K562 (cell line): ENCODE measurements around the gene PCNX4. TPM values are rescaled to one million over a fixed set of nuclear protein-coding genes. Genes with fewer than 3 reads are reported as not detected.

Experiments used
- ATAC-seq: fragments of 200-7000 bp; cut with Tn5 transposase; 3 replicates; pipeline ENCODE4 v1.9.1; 2020; ENCODE audit warnings: moderate library complexity
- BruUV-seq: library from RNA; stranded (reverse); fragments of 400-500 nt; replicated peaks from 2 replicates; lab custom pipeline; 2021; lab: Mats Ljungman, UMichigan
- CTCF ChIA-PET: fragments of 300-600 bp; formaldehyde crosslinking; extraction: SDS; loops from one replicate; lab custom pipeline; 2021; ENCODE audit warnings: low intra/inter-chr PET ratio; lab: Yijun Ruan, JAX
- POLR2A ChIA-PET: fragments of 300-600, 350-650 bp; sonication (Branson Sonifier 250); formaldehyde crosslinking; extraction: SDS; loops from one replicate; lab custom pipeline; 2021; ENCODE audit warnings: antibody characterized with exemption, inconsistent platforms; lab: Yijun Ruan, JAX
- DNase-seq, 4 experiments: peaks; one replicate each; pipeline versions ENCODE4 v3.0.0 to v3.0.0-alpha.2; 2011 to 2018; ENCODE audit warnings: low spot score in 3 of 4, mixed read lengths in 3 of 4; ENCODE audit errors: extremely low read depth in 1 of 4
- FAIRE-seq: peaks from 2 replicates; lab custom pipeline; 2011; peaks lifted over from hg19 to GRCh38; lab: Jason Lieb, UNC
- H2AFZ ChIP-seq: 2 replicates; pipeline ENCODE4 v1.6.0; 2011; ENCODE audit warnings: low read depth, low read length, control low read depth, inconsistent platforms
- H3K27ac ChIP-seq: fragments of 200-600 bp; 3 replicates; pipeline ENCODE4 v1.8.0; 2011; ENCODE audit warnings: low read depth, mild to moderate bottlenecking, control low read depth, inconsistent platforms, low read length, moderate library complexity, mixed read lengths; ENCODE audit errors: extremely low read depth
- H3K27me3 ChIP-seq, 2 experiments: fragments of 300-600 bp in 1 of 2; 2 replicates in 1 of 2; 3 replicates in 1 of 2; pipeline versions ENCODE4 v1.6.0 to v1.8.0; 2011; ENCODE audit warnings: inconsistent platforms in 2 of 2, low read length in 2 of 2, mild to moderate bottlenecking in 1 of 2, mixed read lengths in 1 of 2, moderate library complexity in 1 of 2; ENCODE audit not compliant: control insufficient read depth in 2 of 2, insufficient read depth in 2 of 2
- H3K36me3 ChIP-seq: fragments of 300-600 bp; 3 replicates; pipeline ENCODE4 v1.8.0; 2011; ENCODE audit warnings: mild to moderate bottlenecking, low read length, inconsistent platforms; ENCODE audit not compliant: control insufficient read depth, insufficient read depth
- H3K4me1 ChIP-seq, 2 experiments: fragments of 200-600 bp in 1 of 2; replicated peaks in 1 of 2; 2 replicates in 1 of 2; 3 replicates in 1 of 2; pipeline versions ENCODE4 v1.5.1 to v1.8.0; 2011; ENCODE audit warnings: inconsistent platforms in 2 of 2, low read length in 2 of 2, mild to moderate bottlenecking in 1 of 2, mixed read lengths in 1 of 2, moderate library complexity in 1 of 2; ENCODE audit not compliant: control insufficient read depth in 2 of 2, insufficient read depth in 2 of 2
- H3K4me2 ChIP-seq: 2 replicates; pipeline ENCODE4 v1.6.1; 2011; ENCODE audit warnings: low read length, control low read depth, inconsistent platforms, mixed read lengths; ENCODE audit not compliant: insufficient read depth
- H3K4me3 ChIP-seq: fragments of 200-600 bp; sonication (generic), shearing (Covaris generic); 2 replicates; pipeline ENCODE4 v1.5.1; 2016; ENCODE audit warnings: control low read depth, inconsistent platforms
- H3K79me2 ChIP-seq: fragments of 200-600 bp; 3 replicates; pipeline ENCODE4 v1.8.0; 2011; ENCODE audit warnings: low read length, inconsistent platforms; ENCODE audit not compliant: control insufficient read depth, insufficient read depth
- H3K9ac ChIP-seq, 2 experiments: 2 replicates each; pipeline versions ENCODE4 v1.6.0 to v1.6.1; 2011; ENCODE audit warnings: low read depth in 2 of 2, low read length in 2 of 2, control low read depth in 1 of 2, inconsistent platforms in 1 of 2, mild to moderate bottlenecking in 1 of 2, mixed read lengths in 1 of 2; ENCODE audit not compliant: insufficient read depth in 1 of 2
- H3K9me1 ChIP-seq: one replicate; pipeline ENCODE4 v1.6.0; 2011; ENCODE audit warnings: inconsistent platforms, mild to moderate bottlenecking, low read length, moderate library complexity; ENCODE audit not compliant: control insufficient read depth, insufficient read depth
- H3K9me3 ChIP-seq: replicated peaks from 2 replicates; pipeline ENCODE4 v1.5.1; 2011; ENCODE audit warnings: low read depth, low read length, inconsistent platforms; ENCODE audit not compliant: control insufficient read depth, insufficient read depth
- H4K20me1 ChIP-seq: replicated peaks from 2 replicates; pipeline ENCODE4 v1.6.1; 2011; ENCODE audit warnings: low read length, inconsistent platforms, mixed read lengths; ENCODE audit not compliant: control insufficient read depth, insufficient read depth
- FOXP1 ChIP-seq: sonication (generic); formaldehyde crosslinking; IDR thresholded peaks from 2 replicates; pipeline ENCODE4 v1.8.0; 2022; ENCODE audit warnings: mild to moderate bottlenecking, missing genetic modification reagents
- GABPA ChIP-seq: fragments of 200-800 bp; sonication (Bioruptor generic); conservative IDR thresholded peaks from 2 replicates; pipeline ENCODE4 v1.6.1; 2016; ENCODE audit warnings: low read depth, missing genetic modification characterization, missing compliant biosample characterization
- HNRNPK ChIP-seq: fragments of 200-400 bp; formaldehyde crosslinking; IDR thresholded peaks from one replicate; pipeline ENCODE4 v1.6.1; 2018; ENCODE audit warnings: mild to moderate bottlenecking, low read depth, low read length; ENCODE audit not compliant: poor library complexity, severe bottlenecking
- MAFK ChIP-seq: IDR thresholded peaks from 2 replicates; pipeline ENCODE4 v1.6.1; 2011; ENCODE audit warnings: low read length, improper control_type of control experiment
- NCOA6 ChIP-seq: fragments of 450-650 bp; IDR thresholded peaks from 2 replicates; pipeline ENCODE4 v1.6.1; 2017; ENCODE audit warnings: mild to moderate bottlenecking
- WGBS: fragments of 100-300 bp; shearing (Covaris generic); methylation state at CpG from one replicate; pipeline ENCODE4 v1.1.6; 2016; ENCODE audit warnings: low coverage, mixed read lengths; ENCODE audit not compliant: insufficient coverage; ENCODE audit errors: missing lambda C conversion rate; 5-methylcytosine and 5-hydroxymethylcytosine counted together
- in situ Hi-C: fragments of 300-500 bp; cut with MboI; formaldehyde crosslinking; loops from 4 replicates; pipeline ENCODE4 v1.15.0; 2018; ENCODE audit warnings: inconsistent platforms, mixed read lengths
- intact Hi-C: fragments of 100-400 bp; cut with micrococcal nuclease; formaldehyde crosslinking; loops from 2 replicates; pipeline ENCODE4 v1.14.2; 2022
- polyA plus RNA-seq, 8 experiments: library from polyadenylated mRNA; depleted of rRNA in 4 of 8; stranded (reverse) in 5 of 8; unstranded in 3 of 8; fragments of >200 nt; fragmentation: Nextera tagmentation in 2 of 8; fragmentation: Illumina TruSeq in 1 of 8; extraction: Ambion mirVana in 2 of 8; extraction: Trizol in 1 of 8; gene quantifications; 2 replicates each; pipeline versions ENCODE4 v1.2.1 to v1.2.3, GENCODE V29; 2011 to 2014; ENCODE audit warnings: inconsistent platforms in 1 of 8, missing spikeins in 1 of 8
- total RNA-seq, 7 experiments: library from RNA; depleted of rRNA in 6 of 7; stranded (reverse); fragments of >200 nt in 6 of 7; fragmentation: Illumina TruSeq in 2 of 7; extraction: Trizol in 2 of 7; gene quantifications; 2 replicates each; pipeline versions ENCODE4 v1.2.1 to v1.2.3, GENCODE V29; 2011 to 2021; ENCODE audit warnings: low replicate concordance in 1 of 7
- TF ChIP-seq, protein P1 (sequence below): fragments of 450-650 bp; formaldehyde crosslinking; IDR thresholded peaks from 2 replicates; pipeline ENCODE4 v1.4.0; 2020; ENCODE audit warnings: mild to moderate bottlenecking, moderate library complexity
- TF ChIP-seq, protein P2 (sequence below), 2 experiments: fragments of 450-650 bp; IDR thresholded peaks; 2 replicates each; pipeline ENCODE4 v1.6.1; 2016
- TF ChIP-seq, protein P3 (sequence below): fragments of 450-650 bp; IDR thresholded peaks from 2 replicates; pipeline ENCODE4 v1.6.1; 2017; ENCODE audit warnings: antibody characterized with exemption
- TF ChIP-seq, protein P4 (sequence below): fragments of 450-650 bp; conservative IDR thresholded peaks from 2 replicates; pipeline ENCODE4 v1.6.1; 2016; ENCODE audit warnings: missing genetic modification characterization, low read depth, mild to moderate bottlenecking, control low read depth, missing compliant biosample characterization
- TF ChIP-seq, protein P5 (sequence below): fragments of 450-650 bp; IDR thresholded peaks from 2 replicates; pipeline ENCODE4 v1.6.1; 2016; ENCODE audit warnings: low read depth, mild to moderate bottlenecking, moderate library complexity

The PCNX4 gene
- total and polyA plus RNA-seq, 9 of the 15 experiments (the other 6 are each of a cell fraction or from before 2014, with no cell fraction given) = 10.0 to 41.2 (median 22.4) TPM

DNA sequence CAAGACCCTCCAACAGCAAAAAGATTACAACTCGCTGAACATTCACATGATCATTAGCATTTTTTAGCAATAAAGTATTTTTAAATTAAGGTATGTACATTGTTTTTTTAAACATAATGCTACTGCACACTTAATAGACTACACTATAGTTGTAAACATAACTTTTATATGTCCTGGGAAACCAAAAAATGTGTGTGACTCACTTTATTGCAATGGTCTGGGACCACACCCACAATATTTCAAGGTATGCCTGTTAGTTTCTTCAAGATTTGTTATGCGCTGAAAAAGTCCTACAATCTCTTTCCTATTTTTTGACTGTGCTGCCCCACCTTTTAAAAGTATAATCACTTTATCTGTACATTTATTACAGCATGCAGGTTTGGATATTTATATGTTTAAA is 30.4 kb upstream of the PCNX4 start:
- H2AFZ ChIP-seq = no peak overlapping the region
- CTCF ChIA-PET = no interaction called here
- H4K20me1 ChIP-seq = no peaks in the 10 kb centered on the region
- no peaks in the 10 kb centered on the region for H3K36me3 ChIP-seq
- no peaks in the 10 kb centered on the region for H3K79me2 ChIP-seq
- H3K27me3 ChIP-seq = no peaks in the 10 kb centered on the region
- no TSS peak for BruUV-seq
- H3K4me3 ChIP-seq = no peak overlapping the region
- H3K9ac ChIP-seq = no peak overlapping the region
- no peaks in the 10 kb centered on the region for H3K4me1 ChIP-seq
- in situ Hi-C loops = loop anchor here (10.0 to 25.0 kb wide), 2 partner anchors 103 to 501 kb away; partner anchors contain the start of gene DHRS7
- TF ChIP-seq GABPA (tag) = no peak
- TF ChIP-seq, protein P1, sequence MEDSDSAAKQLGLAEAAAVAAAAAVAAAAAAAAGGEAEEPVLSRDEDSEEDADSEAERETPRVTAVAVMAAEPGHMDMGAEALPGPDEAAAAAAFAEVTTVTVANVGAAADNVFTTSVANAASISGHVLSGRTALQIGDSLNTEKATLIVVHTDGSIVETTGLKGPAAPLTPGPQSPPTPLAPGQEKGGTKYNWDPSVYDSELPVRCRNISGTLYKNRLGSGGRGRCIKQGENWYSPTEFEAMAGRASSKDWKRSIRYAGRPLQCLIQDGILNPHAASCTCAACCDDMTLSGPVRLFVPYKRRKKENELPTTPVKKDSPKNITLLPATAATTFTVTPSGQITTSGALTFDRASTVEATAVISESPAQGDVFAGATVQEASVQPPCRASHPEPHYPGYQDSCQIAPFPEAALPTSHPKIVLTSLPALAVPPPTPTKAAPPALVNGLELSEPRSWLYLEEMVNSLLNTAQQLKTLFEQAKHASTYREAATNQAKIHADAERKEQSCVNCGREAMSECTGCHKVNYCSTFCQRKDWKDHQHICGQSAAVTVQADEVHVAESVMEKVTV = no peak
- TF ChIP-seq, protein P2, sequence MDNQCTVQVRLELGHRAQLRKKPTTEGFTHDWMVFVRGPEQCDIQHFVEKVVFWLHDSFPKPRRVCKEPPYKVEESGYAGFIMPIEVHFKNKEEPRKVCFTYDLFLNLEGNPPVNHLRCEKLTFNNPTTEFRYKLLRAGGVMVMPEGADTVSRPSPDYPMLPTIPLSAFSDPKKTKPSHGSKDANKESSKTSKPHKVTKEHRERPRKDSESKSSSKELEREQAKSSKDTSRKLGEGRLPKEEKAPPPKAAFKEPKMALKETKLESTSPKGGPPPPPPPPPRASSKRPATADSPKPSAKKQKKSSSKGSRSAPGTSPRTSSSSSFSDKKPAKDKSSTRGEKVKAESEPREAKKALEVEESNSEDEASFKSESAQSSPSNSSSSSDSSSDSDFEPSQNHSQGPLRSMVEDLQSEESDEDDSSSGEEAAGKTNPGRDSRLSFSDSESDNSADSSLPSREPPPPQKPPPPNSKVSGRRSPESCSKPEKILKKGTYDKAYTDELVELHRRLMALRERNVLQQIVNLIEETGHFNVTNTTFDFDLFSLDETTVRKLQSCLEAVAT (IDR thresholded peaks at IDR 0.05) = no peak
- no peak for TF ChIP-seq NCOA6
- no peak for TF ChIP-seq HNRNPK
- TF ChIP-seq, protein P3, sequence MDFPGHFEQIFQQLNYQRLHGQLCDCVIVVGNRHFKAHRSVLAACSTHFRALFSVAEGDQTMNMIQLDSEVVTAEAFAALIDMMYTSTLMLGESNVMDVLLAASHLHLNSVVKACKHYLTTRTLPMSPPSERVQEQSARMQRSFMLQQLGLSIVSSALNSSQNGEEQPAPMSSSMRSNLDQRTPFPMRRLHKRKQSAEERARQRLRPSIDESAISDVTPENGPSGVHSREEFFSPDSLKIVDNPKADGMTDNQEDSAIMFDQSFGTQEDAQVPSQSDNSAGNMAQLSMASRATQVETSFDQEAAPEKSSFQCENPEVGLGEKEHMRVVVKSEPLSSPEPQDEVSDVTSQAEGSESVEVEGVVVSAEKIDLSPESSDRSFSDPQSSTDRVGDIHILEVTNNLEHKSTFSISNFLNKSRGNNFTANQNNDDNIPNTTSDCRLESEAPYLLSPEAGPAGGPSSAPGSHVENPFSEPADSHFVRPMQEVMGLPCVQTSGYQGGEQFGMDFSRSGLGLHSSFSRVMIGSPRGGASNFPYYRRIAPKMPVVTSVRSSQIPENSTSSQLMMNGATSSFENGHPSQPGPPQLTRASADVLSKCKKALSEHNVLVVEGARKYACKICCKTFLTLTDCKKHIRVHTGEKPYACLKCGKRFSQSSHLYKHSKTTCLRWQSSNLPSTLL = no peak
- TF ChIP-seq, protein P4, sequence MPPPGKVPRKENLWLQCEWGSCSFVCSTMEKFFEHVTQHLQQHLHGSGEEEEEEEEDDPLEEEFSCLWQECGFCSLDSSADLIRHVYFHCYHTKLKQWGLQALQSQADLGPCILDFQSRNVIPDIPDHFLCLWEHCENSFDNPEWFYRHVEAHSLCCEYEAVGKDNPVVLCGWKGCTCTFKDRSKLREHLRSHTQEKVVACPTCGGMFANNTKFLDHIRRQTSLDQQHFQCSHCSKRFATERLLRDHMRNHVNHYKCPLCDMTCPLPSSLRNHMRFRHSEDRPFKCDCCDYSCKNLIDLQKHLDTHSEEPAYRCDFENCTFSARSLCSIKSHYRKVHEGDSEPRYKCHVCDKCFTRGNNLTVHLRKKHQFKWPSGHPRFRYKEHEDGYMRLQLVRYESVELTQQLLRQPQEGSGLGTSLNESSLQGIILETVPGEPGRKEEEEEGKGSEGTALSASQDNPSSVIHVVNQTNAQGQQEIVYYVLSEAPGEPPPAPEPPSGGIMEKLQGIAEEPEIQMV (tag) = no peak
- no peak for TF ChIP-seq FOXP1
- TF ChIP-seq, protein P5, sequence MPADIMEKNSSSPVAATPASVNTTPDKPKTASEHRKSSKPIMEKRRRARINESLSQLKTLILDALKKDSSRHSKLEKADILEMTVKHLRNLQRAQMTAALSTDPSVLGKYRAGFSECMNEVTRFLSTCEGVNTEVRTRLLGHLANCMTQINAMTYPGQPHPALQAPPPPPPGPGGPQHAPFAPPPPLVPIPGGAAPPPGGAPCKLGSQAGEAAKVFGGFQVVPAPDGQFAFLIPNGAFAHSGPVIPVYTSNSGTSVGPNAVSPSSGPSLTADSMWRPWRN = no peak
- TF ChIP-seq MAFK = no peak
- TF ChIP-seq, all 486 proteins: peak for 0
- intact Hi-C loops = loop anchor here (5.0 to 10.0 kb wide), 3 partner anchors 97 to 496 kb away; no protein-coding TSS in a partner anchor
- 0% methylated on average over 2 of the region's 2 CpGs for WGBS
- no peak for FAIRE-seq
- POLR2A ChIA-PET = no interaction called here
- Histone ChIP-seq H3K9me3 (no peaks in the 10 kb centered on the region), H3K4me2 (no peak overlapping the region), H3K9me1 (no peaks in the 10 kb centered on the region), H3K27ac (no peak overlapping the region)
- no peak for ATAC-seq
- no peak for DNase-seq
